ENCODE measurements around the gene NR3C2. TPM values are rescaled to one million over a fixed set of nuclear protein-coding genes. Genes with fewer than 3 reads are reported as not detected.

NR3C2 gene
- polyA plus RNA-seq, 1 of the 3 experiments (the other 2 are of a cell fraction): 0.02 TPM

DNA sequence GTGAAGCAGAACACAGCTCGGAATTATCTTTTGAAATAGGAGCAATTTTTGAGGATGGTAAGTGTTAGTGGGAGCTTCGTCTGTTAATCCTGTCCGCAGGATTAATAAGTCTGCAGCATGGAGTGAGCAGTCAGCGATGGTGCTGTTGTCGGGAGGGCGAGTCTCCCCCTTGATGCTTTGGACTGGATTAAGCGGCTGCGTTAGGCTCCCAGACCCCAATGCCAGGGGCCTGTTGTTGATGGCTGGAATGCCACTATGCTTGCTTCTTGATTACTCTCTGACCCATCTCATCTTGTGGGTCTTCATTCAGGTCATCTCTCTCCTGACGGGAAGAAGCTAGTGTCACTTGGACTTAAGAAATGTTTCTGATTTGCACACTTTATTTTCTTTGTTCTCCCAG is 377.8 kb downstream of the NR3C2 start (continued):
- TF ChIP-seq SIN3A (IDR thresholded peaks at IDR 0.05; ENCODE audit: borderline replicate concordance, low read depth, low read length) (no peak), FOXM1 (IDR thresholded peaks at IDR 0.05; ENCODE audit: low read depth) (no peak), MEF2A (IDR thresholded peaks at IDR 0.05; ENCODE audit: borderline replicate concordance, low read depth) (no peak), YY1 (IDR thresholded peaks at IDR 0.05; ENCODE audit: low read depth) (no peak), RAD21 (IDR thresholded peaks at IDR 0.05; ENCODE audit: low read length) (no peak), JUND (IDR thresholded peaks at IDR 0.05) (no peak), TEAD4 (IDR thresholded peaks at IDR 0.05; ENCODE audit: borderline replicate concordance, insufficient read depth) (no peak), SMC3 (IDR thresholded peaks at IDR 0.05; ENCODE audit: low read depth, low read length) (no peak), POLR2AphosphoS5 (IDR thresholded peaks at IDR 0.05; ENCODE audit: low read depth, low read length) (no peak)
- TF ChIP-seq, protein P1, sequence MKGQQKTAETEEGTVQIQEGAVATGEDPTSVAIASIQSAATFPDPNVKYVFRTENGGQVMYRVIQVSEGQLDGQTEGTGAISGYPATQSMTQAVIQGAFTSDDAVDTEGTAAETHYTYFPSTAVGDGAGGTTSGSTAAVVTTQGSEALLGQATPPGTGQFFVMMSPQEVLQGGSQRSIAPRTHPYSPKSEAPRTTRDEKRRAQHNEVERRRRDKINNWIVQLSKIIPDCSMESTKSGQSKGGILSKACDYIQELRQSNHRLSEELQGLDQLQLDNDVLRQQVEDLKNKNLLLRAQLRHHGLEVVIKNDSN (IDR thresholded peaks at IDR 0.05; ENCODE audit: borderline replicate concordance, low read depth): no peak

GRCh38 chr4:148062301-148062950 is 379.8 kb downstream of the NR3C2 start:
- ChIA-PET POLR2A (no interaction called here), CTCF (no interaction called here)
- no peak overlapping the region for H3K9ac ChIP-seq
- H3K4me2 ChIP-seq: no peak overlapping the region
- H3K4me1 ChIP-seq (ENCODE audit: control insufficient read depth in 1 of 2, insufficient read depth in 2 of 2, low read depth in 1 of 2, low read length in 1 of 2): peaks cover 0 to 15% of the 10 kb centered on the region in 2 experiments; a peak in 2 of 4 replicates
- no peak overlapping the region for H3K4me3 ChIP-seq (ENCODE audit: low read depth in 2 of 2, low read length in 1 of 2)
- no peak for DNase-seq
- no peaks in the 10 kb centered on the region for H3K79me2 ChIP-seq (ENCODE audit: insufficient read depth)
- TF ChIP-seq YY1 (IDR thresholded peaks at IDR 0.05; ENCODE audit: low read depth): no peak
- TF ChIP-seq TEAD4 (IDR thresholded peaks at IDR 0.05; ENCODE audit: borderline replicate concordance, insufficient read depth): no peak
- no peak for TF ChIP-seq ZBTB33 (IDR thresholded peaks at IDR 0.05; ENCODE audit: borderline replicate concordance, low read depth)
- no peak for TF ChIP-seq GATA2 (CRISPR knock-in tag; IDR thresholded peaks at IDR 0.05)
- TF ChIP-seq, protein P2, sequence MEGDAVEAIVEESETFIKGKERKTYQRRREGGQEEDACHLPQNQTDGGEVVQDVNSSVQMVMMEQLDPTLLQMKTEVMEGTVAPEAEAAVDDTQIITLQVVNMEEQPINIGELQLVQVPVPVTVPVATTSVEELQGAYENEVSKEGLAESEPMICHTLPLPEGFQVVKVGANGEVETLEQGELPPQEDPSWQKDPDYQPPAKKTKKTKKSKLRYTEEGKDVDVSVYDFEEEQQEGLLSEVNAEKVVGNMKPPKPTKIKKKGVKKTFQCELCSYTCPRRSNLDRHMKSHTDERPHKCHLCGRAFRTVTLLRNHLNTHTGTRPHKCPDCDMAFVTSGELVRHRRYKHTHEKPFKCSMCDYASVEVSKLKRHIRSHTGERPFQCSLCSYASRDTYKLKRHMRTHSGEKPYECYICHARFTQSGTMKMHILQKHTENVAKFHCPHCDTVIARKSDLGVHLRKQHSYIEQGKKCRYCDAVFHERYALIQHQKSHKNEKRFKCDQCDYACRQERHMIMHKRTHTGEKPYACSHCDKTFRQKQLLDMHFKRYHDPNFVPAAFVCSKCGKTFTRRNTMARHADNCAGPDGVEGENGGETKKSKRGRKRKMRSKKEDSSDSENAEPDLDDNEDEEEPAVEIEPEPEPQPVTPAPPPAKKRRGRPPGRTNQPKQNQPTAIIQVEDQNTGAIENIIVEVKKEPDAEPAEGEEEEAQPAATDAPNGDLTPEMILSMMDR (IDR thresholded peaks at IDR 0.05): no peak
- no peak for TF ChIP-seq EZH2phosphoT487 (IDR thresholded peaks at IDR 0.05; ENCODE audit: borderline replicate concordance, low read depth)
- TF ChIP-seq NRF1 (IDR thresholded peaks at IDR 0.05; ENCODE audit: low read depth, low read length): no peak
- TF ChIP-seq RAD21 (IDR thresholded peaks at IDR 0.05; ENCODE audit: low read length): no peak
- no peak for TF ChIP-seq GABPA (IDR thresholded peaks at IDR 0.05; ENCODE audit: low read depth)
- no peak for TF ChIP-seq TAF1 (IDR thresholded peaks at IDR 0.05; ENCODE audit: borderline replicate concordance, low read depth, low read length)
- TF ChIP-seq POLR2AphosphoS5 (IDR thresholded peaks at IDR 0.05; ENCODE audit: low read depth, low read length): no peak
- no peaks in the 10 kb centered on the region for H3K9me2 ChIP-seq
- no peak overlapping the region for H3K27ac ChIP-seq (ENCODE audit: low read depth in 2 of 2, low read length in 1 of 2)
- no peaks in the 10 kb centered on the region for H3K27me3 ChIP-seq (ENCODE audit: insufficient read depth)
- no peaks in the 10 kb centered on the region for H3K9me3 ChIP-seq
- no peak overlapping the region for H2AFZ ChIP-seq (ENCODE audit: low read depth)
- peaks cover 3 to 22% of the 10 kb centered on the region in 2 experiments for H3K36me3 ChIP-seq (replicated peaks in 1 of 2; ENCODE audit: control insufficient read depth in 1 of 2, insufficient read depth in 2 of 2, low read length in 1 of 2)
- WGBS (ENCODE audit: low lambda C conversion rate): 96% methylated on average over 10 of the region's 10 CpGs
- H4K20me1 ChIP-seq (ENCODE audit: insufficient read depth): 0 out of 2 replicates have a peak, but pooled peaks cover 5% of the 10 kb centered on the region
- H3F3A ChIP-seq (replicated peaks; ENCODE audit: insufficient read depth): no peaks in the 10 kb centered on the region

Data from SK-N-SH (cell line).